Caco-2 (cell line): ENCODE results near the gene MYO5B. TPM values are rescaled to one million over a fixed set of nuclear protein-coding genes. Genes with fewer than 3 reads are reported as not detected.

Experiments
- BruUV-seq: library from RNA; stranded (reverse); fragments of 400-500 nt; replicated peaks from 2 replicates; lab custom pipeline; 2021; lab: Mats Ljungman, UMichigan
- CTCF ChIA-PET: fragments of 300-600 bp; sonication (Branson Sonifier 250); formaldehyde crosslinking; loops from one replicate; lab custom pipeline; 2022; ENCODE audit warnings: antibody characterized with exemption; lab: Charles Lee
- POLR2A ChIA-PET: fragments of 300-600 bp; sonication (Branson Sonifier 250); formaldehyde crosslinking; loops from one replicate; lab custom pipeline; 2022; ENCODE audit warnings: antibody characterized with exemption; lab: Charles Lee
- DNase-seq, 2 experiments: peaks; one replicate each; pipeline versions ENCODE4 v3.0.0 to v3.0.0-alpha.2; 2020 to 2022
- H3K27me3 ChIP-seq: replicated peaks from 2 replicates; pipeline ENCODE4 v1.6.0; 2011; ENCODE audit warnings: low read length; ENCODE audit not compliant: control insufficient read depth, insufficient read depth
- H3K36me3 ChIP-seq: 2 replicates; pipeline ENCODE4 v1.5.1; 2011; ENCODE audit warnings: low read length; ENCODE audit not compliant: control insufficient read depth, insufficient read depth
- H3K4me1 ChIP-seq: fragments of 250-450 bp; sonication (Bioruptor Pico); 2 replicates; pipeline ENCODE4 v1.5.1; 2020; ENCODE audit warnings: mild to moderate bottlenecking
- H3K4me3 ChIP-seq: 2 replicates; pipeline ENCODE4 v1.5.1; 2011; ENCODE audit warnings: low read depth, mild to moderate bottlenecking, control low read depth, low read length
- H3K9me3 ChIP-seq: fragments of 250-450 bp; sonication (Bioruptor Pico); 2 replicates; pipeline ENCODE4 v1.5.1; 2020; ENCODE audit warnings: mild to moderate bottlenecking, moderate library complexity
- H3K27ac Mint-ChIP-seq: one replicate; pipeline ENCODE4 v1.8.0; 2022; ENCODE audit warnings: mixed read lengths; ENCODE audit not compliant: unreplicated experiment
- H3K27me3 Mint-ChIP-seq: one replicate; pipeline ENCODE4 v1.8.0; 2022; ENCODE audit warnings: mixed read lengths; ENCODE audit not compliant: insufficient read depth, unreplicated experiment
- H3K36me3 Mint-ChIP-seq: one replicate; pipeline ENCODE4 v1.8.0; 2022; ENCODE audit warnings: mild to moderate bottlenecking, mixed read lengths; ENCODE audit not compliant: insufficient read depth, unreplicated experiment
- H3K4me1 Mint-ChIP-seq: one replicate; pipeline ENCODE4 v1.8.0; 2022; ENCODE audit warnings: low read depth, mixed read lengths; ENCODE audit not compliant: unreplicated experiment
- H3K4me3 Mint-ChIP-seq: one replicate; pipeline ENCODE4 v1.8.0; 2022; ENCODE audit warnings: mild to moderate bottlenecking, moderate library complexity, mixed read lengths; ENCODE audit not compliant: unreplicated experiment
- H3K9me3 Mint-ChIP-seq: one replicate; pipeline ENCODE4 v1.8.0; 2022; ENCODE audit warnings: mixed read lengths; ENCODE audit not compliant: unreplicated experiment
- CTCF ChIP-seq, 2 experiments: fragments of 200-600 bp in 1 of 2; IDR thresholded peaks; 1 replicate in 1 of 2; 2 replicates in 1 of 2; pipeline versions ENCODE4 v1.5.1 to v1.8.0; 2011 to 2022; ENCODE audit warnings: antibody characterized with exemption in 1 of 2, control low read depth in 1 of 2, inconsistent platforms in 1 of 2, low read depth in 1 of 2, low read length in 1 of 2, mild to moderate bottlenecking in 1 of 2, moderate library complexity in 1 of 2; ENCODE audit not compliant: insufficient read depth in 1 of 2, severe bottlenecking in 1 of 2, unreplicated experiment in 1 of 2
- intact Hi-C: fragments of 100-400 bp; cut with micrococcal nuclease; formaldehyde crosslinking; loops from one replicate; pipeline ENCODE4 v1.10.0; 2022; ENCODE audit not compliant: unreplicated experiment
- total RNA-seq: library from RNA; stranded (reverse); gene quantifications from 2 replicates; pipeline ENCODE4 v1.2.3, GENCODE V29; 2022

MYO5B gene
- total RNA-seq, 1 experiment from 2014 or later: 28.3 TPM

- Mint-ChIP-seq H3K27ac (no peak overlapping the region), H3K9me3 (no peaks in the 10 kb centered on the region), H3K4me1 (no peaks in the 10 kb centered on the region), H3K4me3 (no peak overlapping the region), H3K36me3 (peaks cover 12% of the 10 kb centered on the region), H3K27me3 (no peaks in the 10 kb centered on the region)
- Histone ChIP-seq H3K36me3 (no peaks in the 10 kb centered on the region), H3K27me3 (no peaks in the 10 kb centered on the region), H3K9me3 (no peaks in the 10 kb centered on the region), H3K4me1 (no peaks in the 10 kb centered on the region), H3K4me3 (no peak overlapping the region)
- CTCF ChIA-PET: no interaction called here
- intact Hi-C loops: no loop called here
- BruUV-seq: no TSS peak
- no peak for TF ChIP-seq CTCF (IDR thresholded peaks at IDR 0.05; ENCODE audit: insufficient read depth in 1 of 2, low read depth in 1 of 2, low read length in 1 of 2, severe bottlenecking in 1 of 2, unreplicated experiment in 1 of 2)
- POLR2A ChIA-PET: no interaction called here
- no peak for DNase-seq
These were observed 218.0 kb downstream of the MYO5B start for GRCh38 chr18:49976795-49977560.

GRCh38 chr18:49976001-49976400, 218.9 kb downstream of the MYO5B start:
- intact Hi-C loops: no loop called here
- Histone ChIP-seq H3K36me3 (no peaks in the 10 kb centered on the region), H3K27me3 (no peaks in the 10 kb centered on the region), H3K4me1 (no peaks in the 10 kb centered on the region), H3K4me3 (no peak overlapping the region), H3K9me3 (no peaks in the 10 kb centered on the region)
- H3K27me3 Mint-ChIP-seq: no peaks in the 10 kb centered on the region
- no peak overlapping the region for H3K4me3 Mint-ChIP-seq
- ChIA-PET POLR2A (no interaction called here), CTCF (no interaction called here)
- no peak for DNase-seq
- no peak overlapping the region for H3K27ac Mint-ChIP-seq
- BruUV-seq: no TSS peak
- peaks cover 17% of the 10 kb centered on the region for H3K36me3 Mint-ChIP-seq
- no peaks in the 10 kb centered on the region for H3K4me1 Mint-ChIP-seq
- H3K9me3 Mint-ChIP-seq: no peaks in the 10 kb centered on the region
- no peak for TF ChIP-seq CTCF (IDR thresholded peaks at IDR 0.05; ENCODE audit: insufficient read depth in 1 of 2, low read depth in 1 of 2, low read length in 1 of 2, severe bottlenecking in 1 of 2, unreplicated experiment in 1 of 2)

- BruUV-seq: no TSS peak
- intact Hi-C loops: no loop called here
- CTCF ChIA-PET: no interaction called here
- Mint-ChIP-seq H3K27me3 (no peaks in the 10 kb centered on the region), H3K9me3 (no peaks in the 10 kb centered on the region), H3K4me3 (no peak overlapping the region), H3K36me3 (peaks cover 17% of the 10 kb centered on the region), H3K4me1 (no peaks in the 10 kb centered on the region), H3K27ac (no peak overlapping the region)
- no peaks in the 10 kb centered on the region for H3K9me3 ChIP-seq
- no peak overlapping the region for H3K4me3 ChIP-seq
- H3K27me3 ChIP-seq: no peaks in the 10 kb centered on the region
- DNase-seq: no peak
- POLR2A ChIA-PET: no interaction called here
- H3K4me1 ChIP-seq: no peaks in the 10 kb centered on the region
- TF ChIP-seq CTCF (IDR thresholded peaks at IDR 0.05; ENCODE audit: insufficient read depth in 1 of 2, low read depth in 1 of 2, low read length in 1 of 2, severe bottlenecking in 1 of 2, unreplicated experiment in 1 of 2): no peak
- no peaks in the 10 kb centered on the region; the same call in 1 of the 2 replicates for H3K36me3 ChIP-seq
These were observed 220.9 kb downstream of the MYO5B start for GRCh38 chr18:49974079-49974478.
